Lower leg skin (tissue), 3 donors: ENCODE data around the gene CDCA7.

Experiments
- POLR2A ChIP-seq, 2 donors: fragments of 450-650 bp; IDR thresholded peaks; one replicate each; pipeline ENCODE4 v1.6.1; 2016 to 2017; ENCODE audit warnings: antibody characterized with exemption in 2 of 2, mild to moderate bottlenecking in 1 of 2, moderate library complexity in 1 of 2
- TF ChIP-seq, protein P1 (sequence below), 3 donors: fragments of 450-650 bp; IDR thresholded peaks; one replicate each; pipeline ENCODE4 v1.5.1; 2016; ENCODE audit warnings: antibody characterized with exemption in 3 of 3, mild to moderate bottlenecking in 3 of 3, moderate library complexity in 2 of 3

- TF ChIP-seq, protein P1, sequence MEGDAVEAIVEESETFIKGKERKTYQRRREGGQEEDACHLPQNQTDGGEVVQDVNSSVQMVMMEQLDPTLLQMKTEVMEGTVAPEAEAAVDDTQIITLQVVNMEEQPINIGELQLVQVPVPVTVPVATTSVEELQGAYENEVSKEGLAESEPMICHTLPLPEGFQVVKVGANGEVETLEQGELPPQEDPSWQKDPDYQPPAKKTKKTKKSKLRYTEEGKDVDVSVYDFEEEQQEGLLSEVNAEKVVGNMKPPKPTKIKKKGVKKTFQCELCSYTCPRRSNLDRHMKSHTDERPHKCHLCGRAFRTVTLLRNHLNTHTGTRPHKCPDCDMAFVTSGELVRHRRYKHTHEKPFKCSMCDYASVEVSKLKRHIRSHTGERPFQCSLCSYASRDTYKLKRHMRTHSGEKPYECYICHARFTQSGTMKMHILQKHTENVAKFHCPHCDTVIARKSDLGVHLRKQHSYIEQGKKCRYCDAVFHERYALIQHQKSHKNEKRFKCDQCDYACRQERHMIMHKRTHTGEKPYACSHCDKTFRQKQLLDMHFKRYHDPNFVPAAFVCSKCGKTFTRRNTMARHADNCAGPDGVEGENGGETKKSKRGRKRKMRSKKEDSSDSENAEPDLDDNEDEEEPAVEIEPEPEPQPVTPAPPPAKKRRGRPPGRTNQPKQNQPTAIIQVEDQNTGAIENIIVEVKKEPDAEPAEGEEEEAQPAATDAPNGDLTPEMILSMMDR (IDR thresholded peaks at IDR 0.05): no peak
- TF ChIP-seq POLR2A (IDR thresholded peaks at IDR 0.05): no peak
Measured at GRCh38 chr2:173307293-173307692, 47.4 kb upstream of the CDCA7 start.
